ENCODE data around the gene NOP9. TPM values are rescaled to one million over a fixed set of nuclear protein-coding genes. Genes with fewer than 3 reads are reported as not detected.
"Not testable (repeated sequence)": the region's sequence is repeated elsewhere in the genome, so short reads cannot be mapped to it uniquely, and the experiment has no call there.

NOP9 gene
- total RNA-seq, 1 donor from 2014 or later = 23.0 TPM

GRCh38 chr14:24334431-24335291 lies 35.0 kb downstream of the NOP9 start, which contains the start of gene ADCY4:
Gene ADCY4 (minus strand): TSS chr14:24335071. CDS start chr14:24334652, 419 bp downstream.
- intact Hi-C loops (cut with DNase I) = loop anchor here (2.0 kb wide), 2 partner anchors 32 to 96 kb away; no protein-coding TSS in a partner anchor
- no peak for DNase-seq (ENCODE audit: missing footprints)
- ATAC-seq = no peak

- intact Hi-C loops (cut with DNase I) = loop anchor here (2.0 kb wide), 2 partner anchors 31 to 95 kb away; no protein-coding TSS in a partner anchor
Observed at GRCh38 chr14:24335461-24336171, 36.0 kb downstream of the NOP9 start.

GRCh38 chr14:24337144-24337823 lies 37.6 kb downstream of the NOP9 start:
- no peak for ATAC-seq
- no peak for DNase-seq (ENCODE audit: missing footprints)
- intact Hi-C loops (cut with DNase I) = no loop called here

More at GRCh38 chr14:24335461-24336171, 36.0 kb downstream of the NOP9 start:
- no peak for ATAC-seq
- DNase-seq (ENCODE audit: missing footprints) = no peak

GRCh38 chr14:24337824-24338175 lies 38.1 kb downstream of the NOP9 start:
- intact Hi-C loops (cut with DNase I) = no loop called here
- DNase-seq (ENCODE audit: missing footprints) (no peak), ATAC-seq (no peak)

GRCh38 chr14:24338843-24339242 lies 39.2 kb downstream of the NOP9 start:
- no peak for ATAC-seq
- DNase-seq (ENCODE audit: missing footprints) = no peak
- intact Hi-C loops (cut with DNase I) = no loop called here

GRCh38 chr14:24339284-24340151 lies 39.9 kb downstream of the NOP9 start, which contains the start of gene RIPK3:
Gene RIPK3 (minus strand): TSS chr14:24339991. CDS start chr14:24339826, 165 bp downstream.
- peak; percentile 53 for ATAC-seq
- peak; percentile 86 for DNase-seq (ENCODE audit: missing footprints)
- intact Hi-C loops (cut with DNase I) = no loop called here

- no peak for ATAC-seq
- intact Hi-C loops (cut with DNase I) = no loop called here
- DNase-seq (ENCODE audit: missing footprints) = no peak
Observed at GRCh38 chr14:24340606-24341005, 41.0 kb downstream of the NOP9 start.

GRCh38 chr14:24342889-24343288 lies 43.2 kb downstream of the NOP9 start:
- DNase-seq (ENCODE audit: missing footprints) (no peak), ATAC-seq (no peak)
- intact Hi-C loops (cut with DNase I) = no loop called here

GRCh38 chr14:24343795-24344660 lies 44.4 kb downstream of the NOP9 start:
- DNase-seq (ENCODE audit: missing footprints) = no peak
- ATAC-seq = no peak
- intact Hi-C loops (cut with DNase I) = no loop called here

- ATAC-seq = no peak
Observed at GRCh38 chr14:24347134-24347533, 47.5 kb downstream of the NOP9 start.

GRCh38 chr14:24348186-24348585 lies 48.5 kb downstream of the NOP9 start:
- ATAC-seq = no peak
- intact Hi-C loops (cut with DNase I) = no loop called here

More at GRCh38 chr14:24347134-24347533, 47.5 kb downstream of the NOP9 start:
- DNase-seq (ENCODE audit: missing footprints) = no peak
- intact Hi-C loops (cut with DNase I) = no loop called here

GRCh38 chr14:24349742-24350141 lies 50.1 kb downstream of the NOP9 start:
- intact Hi-C loops (cut with DNase I) = no loop called here
- DNase-seq (ENCODE audit: missing footprints) (no peak), ATAC-seq (no peak)

More at GRCh38 chr14:24348186-24348585, 48.5 kb downstream of the NOP9 start:
- DNase-seq (ENCODE audit: missing footprints) = no peak

- ATAC-seq = peak; percentile 69
- intact Hi-C loops (cut with DNase I) = no loop called here
Observed at GRCh38 chr14:24351517-24351916, 51.9 kb downstream of the NOP9 start.

GRCh38 chr14:24353559-24354481 lies 54.2 kb downstream of the NOP9 start:
- no peak for DNase-seq (ENCODE audit: missing footprints)
- intact Hi-C loops (cut with DNase I) = no loop called here
- no peak for ATAC-seq

More at GRCh38 chr14:24351517-24351916, 51.9 kb downstream of the NOP9 start:
- no peak for DNase-seq (ENCODE audit: missing footprints)

- DNase-seq (ENCODE audit: missing footprints); ATAC-seq; intact Hi-C loops (cut with DNase I): not testable (repeated sequence)
Observed at GRCh38 chr14:24354482-24354825, 54.8 kb downstream of the NOP9 start.

- ATAC-seq (no peak), DNase-seq (ENCODE audit: missing footprints) (no peak)
- intact Hi-C loops (cut with DNase I) = no loop called here
Observed at GRCh38 chr14:24355009-24355408, 55.4 kb downstream of the NOP9 start.
